HEK293 (cell line): ENCODE data around the gene GAS1.

Experiments used
- CTCF ChIA-PET: fragments of 350-600 bp; formaldehyde crosslinking; extraction: SDS; loops from one replicate; lab custom pipeline; 2021; ENCODE audit warnings: antibody characterized with exemption; lab: Yijun Ruan, JAX
- POLR2A ChIA-PET: fragments of 300-600 bp; formaldehyde crosslinking; extraction: SDS; loops from one replicate; lab custom pipeline; 2020; ENCODE audit warnings: antibody characterized with exemption, inconsistent platforms; lab: Yijun Ruan, JAX
- H3K27ac ChIP-seq: fragments of 200-500 bp; sonication (Bioruptor generic); 2 replicates; pipeline ENCODE4 v1.5.1; 2014; ENCODE audit warnings: low read depth, low read length, control low read depth, inconsistent platforms; ENCODE audit errors: extremely low read depth
- H3K36me3 ChIP-seq, 2 experiments: fragments of 200-500 bp in 1 of 2; sonication (Bioruptor generic) in 1 of 2; 1 replicate in 1 of 2; 2 replicates in 1 of 2; pipeline ENCODE4 v1.5.1; 2014 to 2017; ENCODE audit warnings: inconsistent platforms in 2 of 2, low read length in 2 of 2; ENCODE audit not compliant: control insufficient read depth in 2 of 2, insufficient read depth in 1 of 2
- H3K4me1 ChIP-seq: fragments of 200-500 bp; sonication (Bioruptor generic); 2 replicates; pipeline ENCODE4 v1.5.1; 2014; ENCODE audit warnings: mild to moderate bottlenecking, low read length, inconsistent platforms; ENCODE audit not compliant: control insufficient read depth, insufficient read depth
- H3K4me3 ChIP-seq: 2 replicates; pipeline ENCODE4 v1.5.1; 2011; ENCODE audit warnings: low read depth, mild to moderate bottlenecking, control low read depth, low read length, moderate library complexity
- H3K9me3 ChIP-seq: fragments of 200-500 bp; sonication (Bioruptor generic); 2 replicates; pipeline ENCODE4 v1.5.1; 2014; ENCODE audit warnings: low read depth, low read length, inconsistent platforms; ENCODE audit not compliant: control insufficient read depth, insufficient read depth
- GFI1B ChIP-seq: fragments of 450-650 bp; formaldehyde crosslinking; IDR thresholded peaks from 2 replicates; pipeline ENCODE4 v1.5.1; 2016; ENCODE audit warnings: missing biosample characterization, missing genetic modification characterization
- GLI2 ChIP-seq: fragments of 450-650 bp; formaldehyde crosslinking; IDR thresholded peaks from 2 replicates; pipeline ENCODE4; 2017; ENCODE audit warnings: missing biosample characterization, missing genetic modification characterization, low read depth, borderline replicate concordance
- GLI4 ChIP-seq: fragments of 450-650 bp; formaldehyde crosslinking; IDR thresholded peaks from 2 replicates; pipeline ENCODE4 v1.5.1; 2016; ENCODE audit warnings: missing biosample characterization, missing genetic modification characterization
- GLIS1 ChIP-seq: fragments of 450-650 bp; formaldehyde crosslinking; IDR thresholded peaks from 2 replicates; pipeline ENCODE4 v1.5.1; 2016; ENCODE audit warnings: missing biosample characterization, missing genetic modification characterization
- REPIN1 ChIP-seq: fragments of 450-650 bp; formaldehyde crosslinking; IDR thresholded peaks from 2 replicates; pipeline ENCODE4 v1.5.1; 2017; ENCODE audit warnings: missing biosample characterization, missing genetic modification characterization, low read depth
- SCRT1 ChIP-seq: fragments of 450-650 bp; formaldehyde crosslinking; IDR thresholded peaks from 2 replicates; pipeline ENCODE4 v1.5.1; 2016; ENCODE audit warnings: missing biosample characterization, missing genetic modification characterization, borderline replicate concordance
- ZBTB7A ChIP-seq: fragments of 450-650 bp; formaldehyde crosslinking; IDR thresholded peaks from 2 replicates; pipeline ENCODE4 v1.5.1; 2016; ENCODE audit warnings: low read depth, missing biosample characterization, missing genetic modification characterization
- ZEB2 ChIP-seq: fragments of 450-650 bp; formaldehyde crosslinking; IDR thresholded peaks from 2 replicates; pipeline ENCODE4 v1.5.1; 2016; ENCODE audit warnings: missing biosample characterization, missing genetic modification characterization
- ZNF10 ChIP-seq: fragments of 450-650 bp; formaldehyde crosslinking; IDR thresholded peaks from 2 replicates; pipeline ENCODE4 v1.5.1; 2017; ENCODE audit warnings: missing biosample characterization, missing genetic modification characterization
- ZNF202 ChIP-seq: fragments of 450-650 bp; formaldehyde crosslinking; IDR thresholded peaks from 2 replicates; pipeline ENCODE4 v1.5.1; 2016; ENCODE audit warnings: missing biosample characterization, missing genetic modification characterization, borderline replicate concordance
- ZNF221 ChIP-seq: fragments of 450-650 bp; formaldehyde crosslinking; IDR thresholded peaks from 2 replicates; pipeline ENCODE4 v1.5.1; 2017; ENCODE audit warnings: missing biosample characterization, missing genetic modification characterization, borderline replicate concordance
- ZNF23 ChIP-seq: fragments of 450-650 bp; formaldehyde crosslinking; IDR thresholded peaks from 2 replicates; pipeline ENCODE4 v1.5.1; 2016; ENCODE audit warnings: missing biosample characterization, missing genetic modification characterization, borderline replicate concordance
- ZNF248 ChIP-seq: fragments of 450-650 bp; formaldehyde crosslinking; IDR thresholded peaks from 2 replicates; pipeline ENCODE4 v1.5.1; 2017; ENCODE audit warnings: missing biosample characterization, missing genetic modification characterization
- ZNF311 ChIP-seq: fragments of 450-650 bp; formaldehyde crosslinking; IDR thresholded peaks from 2 replicates; pipeline ENCODE4 v1.5.1; 2017; ENCODE audit warnings: missing biosample characterization, missing genetic modification characterization, borderline replicate concordance
- ZNF324 ChIP-seq: fragments of 450-650 bp; formaldehyde crosslinking; IDR thresholded peaks from 2 replicates; pipeline ENCODE4 v1.5.1; 2016; ENCODE audit warnings: missing biosample characterization, missing genetic modification characterization
- ZNF473 ChIP-seq: fragments of 450-650 bp; formaldehyde crosslinking; IDR thresholded peaks from 2 replicates; pipeline ENCODE4 v1.5.1; 2017; ENCODE audit warnings: missing biosample characterization, missing genetic modification characterization
- ZNF501 ChIP-seq: fragments of 450-650 bp; formaldehyde crosslinking; IDR thresholded peaks from 2 replicates; pipeline ENCODE4 v1.5.1; 2016; ENCODE audit warnings: missing biosample characterization, missing genetic modification characterization
- ZNF510 ChIP-seq: fragments of 450-650 bp; formaldehyde crosslinking; IDR thresholded peaks from 2 replicates; pipeline ENCODE4 v1.5.1; 2018; ENCODE audit warnings: mild to moderate bottlenecking, missing genetic modification characterization, missing biosample characterization; ENCODE audit not compliant: insufficient replicate concordance
- ZNF529 ChIP-seq: fragments of 450-650 bp; formaldehyde crosslinking; IDR thresholded peaks from 2 replicates; pipeline ENCODE4 v1.5.1; 2017; ENCODE audit warnings: missing genetic modification characterization, missing biosample characterization; ENCODE audit not compliant: insufficient replicate concordance
- ZNF571 ChIP-seq: fragments of 450-650 bp; formaldehyde crosslinking; IDR thresholded peaks from 2 replicates; pipeline ENCODE4 v1.5.0; 2017; ENCODE audit warnings: missing biosample characterization, missing genetic modification characterization
- ZNF600 ChIP-seq: fragments of 450-650 bp; formaldehyde crosslinking; IDR thresholded peaks from 2 replicates; pipeline ENCODE4 v1.5.1; 2016; ENCODE audit warnings: missing biosample characterization, missing genetic modification characterization
- ZNF670 ChIP-seq: fragments of 450-650 bp; formaldehyde crosslinking; IDR thresholded peaks from 2 replicates; pipeline ENCODE4 v1.5.1; 2016; ENCODE audit warnings: missing biosample characterization, missing genetic modification characterization, low read depth
- ZNF785 ChIP-seq: fragments of 450-650 bp; formaldehyde crosslinking; IDR thresholded peaks from 2 replicates; pipeline ENCODE4 v1.5.1; 2016; ENCODE audit warnings: missing biosample characterization, missing genetic modification characterization
- ZNF843 ChIP-seq: fragments of 450-650 bp; formaldehyde crosslinking; IDR thresholded peaks from 2 replicates; pipeline ENCODE4 v1.5.1; 2016; ENCODE audit warnings: missing biosample characterization, missing genetic modification characterization
- TF ChIP-seq, protein P1 (sequence below): fragments of 450-650 bp; formaldehyde crosslinking; IDR thresholded peaks from 2 replicates; pipeline ENCODE4 v1.5.1; 2016; ENCODE audit warnings: missing biosample characterization, missing genetic modification characterization
- TF ChIP-seq, protein P2 (sequence below): IDR thresholded peaks from 2 replicates; pipeline ENCODE4 v1.6.1; 2011; ENCODE audit warnings: mild to moderate bottlenecking, low read depth, low read length, borderline replicate concordance
- TF ChIP-seq, protein P3 (sequence below): fragments of 450-650 bp; formaldehyde crosslinking; IDR thresholded peaks from 2 replicates; pipeline ENCODE4 v1.5.1; 2016; ENCODE audit warnings: missing biosample characterization, missing genetic modification characterization
- TF ChIP-seq, protein P4 (sequence below): fragments of 450-650 bp; formaldehyde crosslinking; IDR thresholded peaks from 2 replicates; pipeline ENCODE4 v1.5.1; 2016; ENCODE audit warnings: missing biosample characterization, missing genetic modification characterization
- TF ChIP-seq, protein P5 (sequence below): fragments of 450-650 bp; formaldehyde crosslinking; IDR thresholded peaks from 2 replicates; pipeline ENCODE4 v1.5.1; 2016; ENCODE audit warnings: missing biosample characterization, missing genetic modification characterization

The GAS1 gene

DNA sequence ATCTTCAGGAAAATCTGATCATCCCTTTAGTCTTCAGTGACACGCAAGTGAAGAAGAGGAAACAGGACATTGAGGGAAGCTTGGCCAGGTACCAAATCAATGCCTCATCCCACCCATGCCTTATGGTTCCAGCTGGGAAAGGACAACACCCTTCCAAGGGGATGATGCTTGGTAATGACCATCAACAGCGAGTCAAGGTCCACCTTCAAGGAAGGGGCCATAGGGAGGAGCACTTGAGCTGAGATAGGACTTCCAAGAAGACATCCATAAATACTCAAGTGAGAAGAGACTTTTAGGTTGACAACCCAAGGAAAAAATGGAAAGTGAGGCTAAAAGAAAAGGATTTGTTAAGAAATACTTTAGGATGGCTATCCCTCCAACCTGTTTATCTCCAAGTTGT, 27.1 kb upstream of the GAS1 start:
- TF ChIP-seq ZNF10 (tag by site-specific recombination) (no peak), SCRT1 (tag by site-specific recombination) (no peak), ZNF843 (tag by site-specific recombination) (no peak), REPIN1 (tag by site-specific recombination) (no peak), ZNF473 (tag by site-specific recombination) (no peak), ZEB2 (tag by site-specific recombination) (no peak), ZNF510 (tag by site-specific recombination) (no peak), GLIS1 (no peak), ZNF785 (tag by site-specific recombination) (no peak), ZNF248 (tag by site-specific recombination) (no peak), GFI1B (tag by site-specific recombination) (no peak), ZNF600 (tag by site-specific recombination) (no peak), ZNF311 (tag by site-specific recombination) (no peak), ZBTB7A (tag by site-specific recombination) (no peak)
- TF ChIP-seq, protein P1, sequence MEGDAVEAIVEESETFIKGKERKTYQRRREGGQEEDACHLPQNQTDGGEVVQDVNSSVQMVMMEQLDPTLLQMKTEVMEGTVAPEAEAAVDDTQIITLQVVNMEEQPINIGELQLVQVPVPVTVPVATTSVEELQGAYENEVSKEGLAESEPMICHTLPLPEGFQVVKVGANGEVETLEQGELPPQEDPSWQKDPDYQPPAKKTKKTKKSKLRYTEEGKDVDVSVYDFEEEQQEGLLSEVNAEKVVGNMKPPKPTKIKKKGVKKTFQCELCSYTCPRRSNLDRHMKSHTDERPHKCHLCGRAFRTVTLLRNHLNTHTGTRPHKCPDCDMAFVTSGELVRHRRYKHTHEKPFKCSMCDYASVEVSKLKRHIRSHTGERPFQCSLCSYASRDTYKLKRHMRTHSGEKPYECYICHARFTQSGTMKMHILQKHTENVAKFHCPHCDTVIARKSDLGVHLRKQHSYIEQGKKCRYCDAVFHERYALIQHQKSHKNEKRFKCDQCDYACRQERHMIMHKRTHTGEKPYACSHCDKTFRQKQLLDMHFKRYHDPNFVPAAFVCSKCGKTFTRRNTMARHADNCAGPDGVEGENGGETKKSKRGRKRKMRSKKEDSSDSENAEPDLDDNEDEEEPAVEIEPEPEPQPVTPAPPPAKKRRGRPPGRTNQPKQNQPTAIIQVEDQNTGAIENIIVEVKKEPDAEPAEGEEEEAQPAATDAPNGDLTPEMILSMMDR (tag by site-specific recombination): no peak
- TF ChIP-seq, protein P2, sequence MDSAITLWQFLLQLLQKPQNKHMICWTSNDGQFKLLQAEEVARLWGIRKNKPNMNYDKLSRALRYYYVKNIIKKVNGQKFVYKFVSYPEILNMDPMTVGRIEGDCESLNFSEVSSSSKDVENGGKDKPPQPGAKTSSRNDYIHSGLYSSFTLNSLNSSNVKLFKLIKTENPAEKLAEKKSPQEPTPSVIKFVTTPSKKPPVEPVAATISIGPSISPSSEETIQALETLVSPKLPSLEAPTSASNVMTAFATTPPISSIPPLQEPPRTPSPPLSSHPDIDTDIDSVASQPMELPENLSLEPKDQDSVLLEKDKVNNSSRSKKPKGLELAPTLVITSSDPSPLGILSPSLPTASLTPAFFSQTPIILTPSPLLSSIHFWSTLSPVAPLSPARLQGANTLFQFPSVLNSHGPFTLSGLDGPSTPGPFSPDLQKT: no peak
- TF ChIP-seq, protein P3, sequence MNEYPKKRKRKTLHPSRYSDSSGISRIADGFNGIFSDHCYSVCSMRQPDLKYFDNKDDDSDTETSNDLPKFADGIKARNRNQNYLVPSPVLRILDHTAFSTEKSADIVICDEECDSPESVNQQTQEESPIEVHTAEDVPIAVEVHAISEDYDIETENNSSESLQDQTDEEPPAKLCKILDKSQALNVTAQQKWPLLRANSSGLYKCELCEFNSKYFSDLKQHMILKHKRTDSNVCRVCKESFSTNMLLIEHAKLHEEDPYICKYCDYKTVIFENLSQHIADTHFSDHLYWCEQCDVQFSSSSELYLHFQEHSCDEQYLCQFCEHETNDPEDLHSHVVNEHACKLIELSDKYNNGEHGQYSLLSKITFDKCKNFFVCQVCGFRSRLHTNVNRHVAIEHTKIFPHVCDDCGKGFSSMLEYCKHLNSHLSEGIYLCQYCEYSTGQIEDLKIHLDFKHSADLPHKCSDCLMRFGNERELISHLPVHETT (tag by site-specific recombination): no peak
- TF ChIP-seq, protein P4, sequence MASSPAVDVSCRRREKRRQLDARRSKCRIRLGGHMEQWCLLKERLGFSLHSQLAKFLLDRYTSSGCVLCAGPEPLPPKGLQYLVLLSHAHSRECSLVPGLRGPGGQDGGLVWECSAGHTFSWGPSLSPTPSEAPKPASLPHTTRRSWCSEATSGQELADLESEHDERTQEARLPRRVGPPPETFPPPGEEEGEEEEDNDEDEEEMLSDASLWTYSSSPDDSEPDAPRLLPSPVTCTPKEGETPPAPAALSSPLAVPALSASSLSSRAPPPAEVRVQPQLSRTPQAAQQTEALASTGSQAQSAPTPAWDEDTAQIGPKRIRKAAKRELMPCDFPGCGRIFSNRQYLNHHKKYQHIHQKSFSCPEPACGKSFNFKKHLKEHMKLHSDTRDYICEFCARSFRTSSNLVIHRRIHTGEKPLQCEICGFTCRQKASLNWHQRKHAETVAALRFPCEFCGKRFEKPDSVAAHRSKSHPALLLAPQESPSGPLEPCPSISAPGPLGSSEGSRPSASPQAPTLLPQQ (tag by site-specific recombination): no peak
- H3K4me1 ChIP-seq: no peaks in the 10 kb centered on the region
- H3K4me3 ChIP-seq: no peak overlapping the region
- POLR2A ChIA-PET: no interaction called here
- no peak overlapping the region for H3K27ac ChIP-seq
- H3K9me3 ChIP-seq: no peaks in the 10 kb centered on the region
- CTCF ChIA-PET: interaction anchor here (0.5 to 3.3 kb wide), 4 partner anchors 26 to 85 kb away, joined by 3 to 10 read pairs (median 3); partner anchors contain the start of gene GAS1
- no peaks in the 10 kb centered on the region for H3K36me3 ChIP-seq

DNA sequence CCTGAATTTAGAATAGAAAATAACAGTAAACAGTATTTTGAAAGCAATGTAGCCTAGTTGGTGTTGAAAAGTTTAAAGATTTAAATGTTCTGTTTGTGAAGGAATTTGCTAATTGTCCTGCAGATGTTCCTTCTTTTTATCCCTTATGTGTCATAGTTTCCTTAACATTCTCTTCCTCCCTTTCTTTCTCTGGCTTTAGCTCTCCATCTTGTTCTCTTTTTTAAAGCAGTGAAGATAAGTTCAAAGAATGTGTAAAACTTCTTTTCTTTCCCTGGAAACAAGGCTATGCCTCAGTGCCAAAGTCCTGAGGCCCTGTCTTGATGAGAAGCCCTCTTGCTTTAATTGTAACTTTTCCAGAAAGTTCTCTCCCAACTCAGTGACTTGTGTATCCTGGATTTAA, 24.4 kb upstream of the GAS1 start:
- no peak overlapping the region for H3K4me3 ChIP-seq
- no peaks in the 10 kb centered on the region for H3K9me3 ChIP-seq
- H3K36me3 ChIP-seq: no peaks in the 10 kb centered on the region
- CTCF ChIA-PET: interaction anchor here (0.7 to 3.3 kb wide), 3 partner anchors 23 to 556 kb away, joined by 3 to 10 read pairs (median 4); partner anchors contain the start of gene GAS1
- POLR2A ChIA-PET: no interaction called here
- no peaks in the 10 kb centered on the region for H3K4me1 ChIP-seq
- no peak overlapping the region for H3K27ac ChIP-seq
- TF ChIP-seq, protein P5, sequence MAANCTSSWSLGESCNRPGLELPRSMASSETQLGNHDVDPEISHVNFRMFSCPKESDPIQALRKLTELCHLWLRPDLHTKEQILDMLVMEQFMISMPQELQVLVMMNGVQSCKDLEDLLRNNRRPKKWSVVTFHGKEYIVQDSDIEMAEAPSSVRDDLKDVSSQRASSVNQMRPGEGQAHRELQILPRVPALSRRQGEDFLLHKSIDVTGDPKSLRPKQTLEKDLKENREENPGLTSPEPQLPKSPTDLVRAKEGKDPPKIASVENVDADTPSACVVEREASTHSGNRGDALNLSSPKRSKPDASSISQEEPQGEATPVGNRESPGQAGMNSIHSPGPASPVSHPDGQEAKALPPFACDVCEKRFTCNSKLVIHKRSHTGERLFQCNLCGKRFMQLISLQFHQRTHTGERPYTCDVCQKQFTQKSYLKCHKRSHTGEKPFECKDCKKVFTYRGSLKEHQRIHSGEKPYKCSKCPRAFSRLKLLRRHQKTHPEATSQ: no peak
- TF ChIP-seq ZNF23 (tag by site-specific recombination) (no peak), ZNF202 (tag by site-specific recombination) (no peak), GLI4 (no peak), ZNF670 (tag by site-specific recombination) (no peak), ZNF324 (tag by site-specific recombination) (no peak), ZNF571 (tag by site-specific recombination) (no peak), GLI2 (tag by site-specific recombination) (no peak), ZNF501 (tag by site-specific recombination) (no peak), ZNF221 (tag by site-specific recombination) (no peak), ZNF529 (tag by site-specific recombination) (no peak)
